ENCODE results near the gene EFR3B. TPM values are rescaled to one million over a fixed set of nuclear protein-coding genes. Genes with fewer than 3 reads are reported as not detected.

The EFR3B gene
- polyA plus RNA-seq, 3 donors from 2014 or later = 0.08 TPM; not detected in 2

DNA sequence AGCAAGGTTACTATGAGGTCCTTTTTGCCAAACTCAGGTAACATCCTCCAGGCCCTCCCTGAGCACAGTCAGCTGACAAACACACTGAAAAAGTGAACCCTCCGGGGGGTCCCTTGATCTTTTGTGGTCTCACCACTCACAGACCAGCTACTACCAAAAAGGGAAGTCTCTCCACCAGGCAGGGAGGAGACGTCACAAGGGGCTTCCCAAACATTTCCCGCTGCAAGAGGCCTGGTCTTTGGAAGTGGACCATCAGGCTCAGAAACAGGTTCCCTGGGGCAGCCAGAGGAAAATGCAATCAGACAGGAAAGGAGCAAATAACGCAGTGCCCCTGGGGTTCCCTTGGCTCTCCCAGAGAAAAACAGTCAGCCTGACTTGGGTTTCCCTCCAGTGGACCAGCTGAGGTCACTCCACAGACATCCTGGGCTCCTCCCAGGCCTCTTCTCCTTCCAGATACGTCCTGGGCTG, 165.2 kb downstream of the EFR3B start:
- no peaks in the 10 kb centered on the region for H3K9me3 Mint-ChIP-seq
- no peak overlapping the region for H3K4me3 Mint-ChIP-seq
- DNase-seq = no peak
- H3K4me1 Mint-ChIP-seq = peaks cover 19 to 27% of the 10 kb centered on the region in 2 donors
- peaks cover 0 to 4% (median 3%) of the 10 kb centered on the region in 3 donors for H3K27me3 Mint-ChIP-seq (ENCODE audit: low read depth in 3 of 3)
- H3K27ac Mint-ChIP-seq = no peak overlapping the region
- H3K36me3 Mint-ChIP-seq = no peaks in the 10 kb centered on the region

Other genes starting within 250 kb of the EFR3B start
- gene PTRHD1, start 248.7 kb upstream of the EFR3B start, polyA plus RNA-seq = 100 to 1,000 TPM in 1 of 3 donors, 10 to 100 TPM in 2; 50.0 to 116 (median 58.6) TPM
- gene CENPO, start 248.7 kb upstream of the EFR3B start, polyA plus RNA-seq = 1 to 10 TPM; 1.2 to 5.6 (median 4.2) TPM
- 1 to 10 TPM in 1 of 3 donors, under 1 TPM in 1, not detected in 1; 0.86 to 2.1 TPM for gene ADCY3, start 121.8 kb upstream of the EFR3B start, polyA plus RNA-seq
- 1 to 10 TPM; 2.1 to 4.9 (median 2.2) TPM for gene DNAJC27, start 70.1 kb upstream of the EFR3B start, polyA plus RNA-seq
- gene POMC, start 126.5 kb downstream of the EFR3B start, polyA plus RNA-seq = 10 to 100 TPM in 2 of 3 donors, 1 to 10 TPM in 1; 7.0 to 15.7 (median 12.8) TPM

Measured in immature natural killer cell (primary cell).